Thymus (tissue), 14 donors: ENCODE data around the gene AFF3. TPM values are rescaled to one million over a fixed set of nuclear protein-coding genes. Genes with fewer than 3 reads are reported as not detected.

Experiments used
- DNase-seq, 9 donors: peaks; one replicate each; pipeline ENCODE4 v3.0.0-alpha.2; 2013; ENCODE audit warnings: low spot score in 9 of 9, low read depth in 6 of 9, missing footprints in 1 of 9
- H3K27ac ChIP-seq, 2 donors: one replicate each; pipeline ENCODE4 v1.5.1; 2013; ENCODE audit warnings: control low read depth in 1 of 2, low read depth in 1 of 2, low read length in 1 of 2, mild to moderate bottlenecking in 1 of 2, moderate library complexity in 1 of 2
- H3K27me3 ChIP-seq, 2 donors: one replicate each; pipeline ENCODE4 v1.5.1; 2013; ENCODE audit warnings: low read length in 1 of 2; ENCODE audit not compliant: control insufficient read depth in 2 of 2, insufficient read depth in 1 of 2
- H3K36me3 ChIP-seq, 2 donors: one replicate each; pipeline ENCODE4 v1.5.1; 2013; ENCODE audit warnings: low read length in 1 of 2, mild to moderate bottlenecking in 1 of 2, moderate library complexity in 1 of 2; ENCODE audit not compliant: control insufficient read depth in 2 of 2, insufficient read depth in 2 of 2
- H3K4me1 ChIP-seq, 2 donors: one replicate each; pipeline ENCODE4 v1.5.1; 2013; ENCODE audit warnings: low read length in 2 of 2; ENCODE audit not compliant: control insufficient read depth in 2 of 2, insufficient read depth in 2 of 2
- H3K4me3 ChIP-seq, 2 donors: one replicate each; pipeline ENCODE4 v1.5.1; 2013; ENCODE audit warnings: low read length in 2 of 2, control low read depth in 1 of 2, mild to moderate bottlenecking in 1 of 2
- H3K9me3 ChIP-seq, 2 donors: one replicate each; pipeline ENCODE4 v1.5.1; 2013; ENCODE audit warnings: low read length in 1 of 2, mild to moderate bottlenecking in 1 of 2; ENCODE audit not compliant: control insufficient read depth in 2 of 2, insufficient read depth in 1 of 2
- WGBS: extraction: QIAGEN DNeasy Blood & Tissue Kit; methylation state at CpG from one replicate; pipeline ENCODE4 v1.1.7; 2013; 5-methylcytosine and 5-hydroxymethylcytosine counted together
- long read RNA-seq, 10 donors: transcript quantifications; one replicate each; lab custom pipeline, GENCODE V29; 2026
- polyA plus RNA-seq: library from polyadenylated mRNA; stranded (reverse); fragments of 200-250 nt; gene quantifications from one replicate; pipeline ENCODE4 v1.2.3, GENCODE V29; 2013
- total RNA-seq: library from RNA; stranded (reverse); fragments of 120-200 nt; gene quantifications from one replicate; pipeline ENCODE4 v1.2.4, GENCODE V29; 2013
- donor health status: healthy.

AFF3 gene, protein sequence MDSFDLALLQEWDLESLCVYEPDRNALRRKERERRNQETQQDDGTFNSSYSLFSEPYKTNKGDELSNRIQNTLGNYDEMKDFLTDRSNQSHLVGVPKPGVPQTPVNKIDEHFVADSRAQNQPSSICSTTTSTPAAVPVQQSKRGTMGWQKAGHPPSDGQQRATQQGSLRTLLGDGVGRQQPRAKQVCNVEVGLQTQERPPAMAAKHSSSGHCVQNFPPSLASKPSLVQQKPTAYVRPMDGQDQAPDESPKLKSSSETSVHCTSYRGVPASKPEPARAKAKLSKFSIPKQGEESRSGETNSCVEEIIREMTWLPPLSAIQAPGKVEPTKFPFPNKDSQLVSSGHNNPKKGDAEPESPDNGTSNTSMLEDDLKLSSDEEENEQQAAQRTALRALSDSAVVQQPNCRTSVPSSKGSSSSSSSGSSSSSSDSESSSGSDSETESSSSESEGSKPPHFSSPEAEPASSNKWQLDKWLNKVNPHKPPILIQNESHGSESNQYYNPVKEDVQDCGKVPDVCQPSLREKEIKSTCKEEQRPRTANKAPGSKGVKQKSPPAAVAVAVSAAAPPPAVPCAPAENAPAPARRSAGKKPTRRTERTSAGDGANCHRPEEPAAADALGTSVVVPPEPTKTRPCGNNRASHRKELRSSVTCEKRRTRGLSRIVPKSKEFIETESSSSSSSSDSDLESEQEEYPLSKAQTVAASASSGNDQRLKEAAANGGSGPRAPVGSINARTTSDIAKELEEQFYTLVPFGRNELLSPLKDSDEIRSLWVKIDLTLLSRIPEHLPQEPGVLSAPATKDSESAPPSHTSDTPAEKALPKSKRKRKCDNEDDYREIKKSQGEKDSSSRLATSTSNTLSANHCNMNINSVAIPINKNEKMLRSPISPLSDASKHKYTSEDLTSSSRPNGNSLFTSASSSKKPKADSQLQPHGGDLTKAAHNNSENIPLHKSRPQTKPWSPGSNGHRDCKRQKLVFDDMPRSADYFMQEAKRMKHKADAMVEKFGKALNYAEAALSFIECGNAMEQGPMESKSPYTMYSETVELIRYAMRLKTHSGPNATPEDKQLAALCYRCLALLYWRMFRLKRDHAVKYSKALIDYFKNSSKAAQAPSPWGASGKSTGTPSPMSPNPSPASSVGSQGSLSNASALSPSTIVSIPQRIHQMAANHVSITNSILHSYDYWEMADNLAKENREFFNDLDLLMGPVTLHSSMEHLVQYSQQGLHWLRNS (N-terminal part only)
- total RNA-seq (9.7 TPM), polyA plus RNA-seq (5.3 TPM)
- long read RNA-seq, donor 1, partial matches to known transcripts = 0 of 1 reads
- long read RNA-seq, donor 1, other reads (novel, unspliced or antisense) = 0 of 1 reads
- long read RNA-seq, donor 2, partial matches to known transcripts = 18 of 26 reads
- long read RNA-seq, donor 2, other reads (novel, unspliced or antisense) = 7 of 26 reads
- long read RNA-seq, donor 3, partial matches to known transcripts = 0 of 9 reads
- long read RNA-seq, donor 3, other reads (novel, unspliced or antisense) = 9 of 9 reads
- long read RNA-seq, donor 4, partial matches to known transcripts = 0 of 1 reads
- long read RNA-seq, donor 4, other reads (novel, unspliced or antisense) = 0 of 1 reads
- long read RNA-seq, donor 5 = 0 reads
- long read RNA-seq, donor 6 = 0 reads
- long read RNA-seq, donor 7 = 0 reads
- long read RNA-seq, donor 8 = 0 reads
- long read RNA-seq, donor 9, partial matches to known transcripts = 0 of 7 reads
- long read RNA-seq, donor 9, other reads (novel, unspliced or antisense) = 7 of 7 reads
- long read RNA-seq, donor 10, partial matches to known transcripts = 0 of 1 reads
- long read RNA-seq, donor 10, other reads (novel, unspliced or antisense) = 0 of 1 reads

DNA sequence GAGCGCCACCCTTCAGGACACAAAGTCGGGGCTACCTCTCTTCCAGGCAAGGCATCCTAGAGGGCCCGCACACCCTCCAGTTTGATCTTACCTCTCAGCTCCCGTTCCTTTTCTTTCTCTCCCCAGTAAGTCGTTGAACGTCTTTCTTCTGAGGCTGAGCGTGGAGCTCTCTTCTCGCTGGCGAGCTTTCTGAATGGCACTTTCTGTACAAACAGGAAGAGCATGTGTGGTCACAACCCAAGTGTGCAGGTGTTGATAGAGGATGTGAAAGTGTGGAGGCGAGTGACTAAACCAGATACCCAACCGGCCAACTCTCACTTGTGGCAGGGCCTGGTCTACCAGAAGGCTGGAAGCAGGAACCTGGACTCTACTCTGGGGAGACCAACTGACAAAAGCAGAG lies at the start of gene AFF3:
TSS of gene AFF3 (minus strand) at position 198 of the 400 bp plus-strand sequence. CDS start 38,136 bp downstream, outside the sequence.
- H3K4me1 ChIP-seq = peaks cover 27 to 50% of the 10 kb centered on the region in 2 donors
- DNase-seq = peak; percentile 55 to 92 (median 75)
- peak within 1 kb of the TSS; percentile 58 to 62 for H3K4me3 ChIP-seq
- WGBS = 4% methylated on average over 11 of the region's 11 CpGs
- H3K27ac ChIP-seq = peak within 1 kb of the TSS; percentile 85 to 89
- H3K9me3 ChIP-seq = peaks cover 0 to 6% of the 10 kb centered on the region in 2 donors
- no peaks in the 10 kb centered on the region for H3K27me3 ChIP-seq
- H3K36me3 ChIP-seq = no peaks in the 10 kb centered on the region

DNA sequence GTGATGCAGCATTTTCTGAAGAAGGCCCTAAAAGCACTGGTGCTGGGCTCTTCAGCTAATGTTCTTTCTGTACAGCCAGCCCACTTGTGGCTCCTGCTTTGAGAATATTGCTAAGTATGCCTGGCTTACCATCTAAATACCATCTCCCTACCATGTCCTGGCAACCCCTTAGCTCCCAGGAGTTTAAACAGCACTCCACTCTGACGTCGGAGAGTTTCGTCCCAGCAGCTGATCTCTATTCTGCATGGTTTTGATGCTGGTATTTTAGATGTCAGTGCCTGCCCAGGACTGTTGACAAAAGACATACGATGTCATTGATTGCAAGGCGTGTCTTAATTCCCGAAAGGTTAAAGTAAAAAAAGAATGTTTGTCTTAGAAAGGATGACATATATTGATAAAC lies 47.0 kb upstream of the AFF3 start:
- DNase-seq = no peak
- WGBS = 97% methylated on average over 6 of the region's 6 CpGs
- Histone ChIP-seq H3K36me3 (no peaks in the 10 kb centered on the region), H3K4me1 (no peaks in the 10 kb centered on the region), H3K27ac (no peak overlapping the region), H3K27me3 (no peaks in the 10 kb centered on the region), H3K4me3 (no peak overlapping the region), H3K9me3 (no peaks in the 10 kb centered on the region)

DNA sequence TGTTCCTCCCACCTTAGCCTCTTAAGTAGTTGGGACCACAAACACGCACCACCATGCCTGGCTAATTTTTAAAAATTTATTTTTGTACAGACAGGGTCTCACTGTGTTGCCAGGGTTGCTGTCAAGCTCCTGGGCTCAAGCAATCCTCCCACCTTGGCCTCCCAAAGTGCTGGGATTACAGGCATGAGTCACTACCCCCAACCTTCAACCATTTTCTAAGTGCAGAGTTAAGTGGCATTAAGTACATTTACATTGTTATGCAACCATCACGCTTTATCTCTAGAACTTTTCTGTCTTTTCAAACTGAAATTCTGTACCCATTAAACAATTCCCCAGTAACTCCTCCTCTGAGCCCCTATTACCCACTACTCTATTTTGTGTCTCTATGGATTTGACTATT lies 45.9 kb upstream of the AFF3 start:
- no peak for DNase-seq
- H3K27ac ChIP-seq = no peak overlapping the region
- WGBS = 96% methylated on average over 2 of the region's 2 CpGs
- H3K36me3 ChIP-seq = no peaks in the 10 kb centered on the region
- no peaks in the 10 kb centered on the region for H3K4me1 ChIP-seq
- H3K9me3 ChIP-seq = no peaks in the 10 kb centered on the region
- H3K27me3 ChIP-seq = no peaks in the 10 kb centered on the region
- no peak overlapping the region for H3K4me3 ChIP-seq

GRCh38 chr2:100186126-100186525 lies 43.7 kb upstream of the AFF3 start:
- no peaks in the 10 kb centered on the region for H3K27me3 ChIP-seq
- H3K36me3 ChIP-seq = no peaks in the 10 kb centered on the region
- no peak overlapping the region for H3K4me3 ChIP-seq
- no peaks in the 10 kb centered on the region for H3K4me1 ChIP-seq
- 99% methylated on average over 8 of the region's 8 CpGs for whole genome bisulfite sequencing
- H3K9me3 ChIP-seq = no peaks in the 10 kb centered on the region
- no peak for DNase-seq
- no peak overlapping the region for H3K27ac ChIP-seq

GRCh38 chr2:100185516-100185915 lies 43.1 kb upstream of the AFF3 start:
- DNase-seq = no peak
- WGBS = 97% methylated on average over 5 of the region's 5 CpGs
- no peaks in the 10 kb centered on the region for H3K9me3 ChIP-seq

GRCh38 chr2:100185105-100185504 lies 42.7 kb upstream of the AFF3 start:
- no peaks in the 10 kb centered on the region for H3K4me1 ChIP-seq
- no peak for DNase-seq
- no peaks in the 10 kb centered on the region for H3K27me3 ChIP-seq
- 96% methylated on average over 3 of the region's 3 CpGs for WGBS
- no peaks in the 10 kb centered on the region for H3K36me3 ChIP-seq
- no peak overlapping the region for H3K27ac ChIP-seq
- H3K9me3 ChIP-seq = no peaks in the 10 kb centered on the region
- no peak overlapping the region for H3K4me3 ChIP-seq

More at GRCh38 chr2:100185516-100185915, 43.1 kb upstream of the AFF3 start:
- Histone ChIP-seq H3K4me3 (no peak overlapping the region), H3K27ac (no peak overlapping the region), H3K36me3 (no peaks in the 10 kb centered on the region), H3K4me1 (no peaks in the 10 kb centered on the region), H3K27me3 (no peaks in the 10 kb centered on the region)

DNA sequence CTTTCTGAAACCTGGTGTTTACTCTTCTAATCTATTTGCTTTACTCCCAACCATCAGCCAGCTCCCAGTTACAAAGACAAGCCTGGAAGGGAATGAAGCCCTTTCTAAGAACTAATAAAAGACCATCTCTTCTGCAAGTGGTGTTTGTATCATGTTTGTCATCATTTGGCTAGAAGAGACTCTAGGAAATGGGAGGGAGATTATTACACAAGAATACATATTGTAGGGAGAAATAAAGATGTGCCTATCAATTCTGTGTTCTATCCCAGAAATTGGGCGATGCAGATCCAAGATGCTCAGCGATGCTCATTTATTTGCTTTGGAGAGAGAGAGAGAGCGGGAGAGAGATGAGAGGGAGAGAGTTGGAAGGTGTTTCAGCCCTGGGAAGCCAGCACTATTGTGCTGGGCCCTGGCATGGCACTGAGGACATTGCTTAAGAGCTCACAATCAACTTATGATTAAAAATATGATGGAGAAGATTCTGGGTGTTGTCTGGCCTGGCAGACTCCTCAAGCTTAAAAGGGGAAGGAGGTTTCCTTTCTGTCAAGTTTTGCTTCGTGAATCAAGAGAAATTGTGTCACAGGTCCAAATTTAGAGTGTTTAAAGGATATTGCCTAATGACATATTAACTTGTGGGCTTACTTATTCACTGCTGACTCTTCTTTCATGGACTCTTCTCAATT lies 41.8 kb upstream of the AFF3 start:
- no peaks in the 10 kb centered on the region for H3K9me3 ChIP-seq
- no peak overlapping the region for H3K27ac ChIP-seq
- no peaks in the 10 kb centered on the region for H3K36me3 ChIP-seq
- no peaks in the 10 kb centered on the region for H3K27me3 ChIP-seq
- 96% methylated on average over 4 of the region's 4 CpGs for WGBS
- H3K4me1 ChIP-seq = no peaks in the 10 kb centered on the region
- no peak for DNase-seq
- no peak overlapping the region for H3K4me3 ChIP-seq
